ENCODE results near the gene CMKLR1.

DNA sequence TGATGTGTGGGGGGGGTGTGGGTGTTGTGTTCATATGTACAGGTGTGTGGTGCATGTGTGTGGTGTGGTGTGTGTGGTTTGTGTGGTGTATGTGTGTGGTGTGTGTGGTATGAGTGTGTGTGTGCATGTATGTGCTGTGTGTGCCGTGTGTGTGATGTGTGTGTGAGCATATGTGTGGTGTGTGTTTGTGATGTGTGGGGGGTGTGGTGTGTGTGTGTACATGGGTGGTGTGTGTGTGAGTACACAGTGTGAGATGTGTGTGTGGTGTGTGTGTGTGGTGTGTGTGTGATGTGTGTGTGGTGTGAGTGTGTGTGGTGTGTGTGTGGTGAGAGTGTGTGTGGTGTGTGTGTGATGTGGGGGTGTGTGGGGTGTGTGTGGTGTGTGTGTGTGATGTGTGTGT, 24.5 kb upstream of the CMKLR1 start:
- TF ChIP-seq, protein P1, sequence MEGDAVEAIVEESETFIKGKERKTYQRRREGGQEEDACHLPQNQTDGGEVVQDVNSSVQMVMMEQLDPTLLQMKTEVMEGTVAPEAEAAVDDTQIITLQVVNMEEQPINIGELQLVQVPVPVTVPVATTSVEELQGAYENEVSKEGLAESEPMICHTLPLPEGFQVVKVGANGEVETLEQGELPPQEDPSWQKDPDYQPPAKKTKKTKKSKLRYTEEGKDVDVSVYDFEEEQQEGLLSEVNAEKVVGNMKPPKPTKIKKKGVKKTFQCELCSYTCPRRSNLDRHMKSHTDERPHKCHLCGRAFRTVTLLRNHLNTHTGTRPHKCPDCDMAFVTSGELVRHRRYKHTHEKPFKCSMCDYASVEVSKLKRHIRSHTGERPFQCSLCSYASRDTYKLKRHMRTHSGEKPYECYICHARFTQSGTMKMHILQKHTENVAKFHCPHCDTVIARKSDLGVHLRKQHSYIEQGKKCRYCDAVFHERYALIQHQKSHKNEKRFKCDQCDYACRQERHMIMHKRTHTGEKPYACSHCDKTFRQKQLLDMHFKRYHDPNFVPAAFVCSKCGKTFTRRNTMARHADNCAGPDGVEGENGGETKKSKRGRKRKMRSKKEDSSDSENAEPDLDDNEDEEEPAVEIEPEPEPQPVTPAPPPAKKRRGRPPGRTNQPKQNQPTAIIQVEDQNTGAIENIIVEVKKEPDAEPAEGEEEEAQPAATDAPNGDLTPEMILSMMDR (IDR thresholded peaks at IDR 0.05), result no peak
- TF ChIP-seq EZH2 (IDR thresholded peaks at IDR 0.05) (no peak), EZH2phosphoT487 (IDR thresholded peaks at IDR 0.05) (no peak)

Data from neural progenitor cell (in vitro differentiated cells).